Breast epithelium (tissue), 4 donors: Measurements from ENCODE around the gene ADORA1. TPM values are rescaled to one million over a fixed set of nuclear protein-coding genes. Genes with fewer than 3 reads are reported as not detected.

Experiments used
- DNase-seq, 2 donors: peaks; one replicate each; pipeline ENCODE4 v3.0.0-alpha.2; 2019; ENCODE audit warnings: low spot score in 2 of 2
- H3K27ac ChIP-seq, 2 donors: fragments of 200-600 bp; sonication (generic) in 1 of 2; one replicate each; pipeline ENCODE4 v1.5.1; 2016 to 2019; ENCODE audit warnings: mild to moderate bottlenecking in 1 of 2
- H3K27me3 ChIP-seq, 2 donors: fragments of 200-600 bp; sonication (generic) in 1 of 2; one replicate each; pipeline versions ENCODE4 v1.5.1 to v1.6.0; 2017 to 2019; ENCODE audit warnings: control low read depth in 1 of 2, mild to moderate bottlenecking in 1 of 2
- H3K36me3 ChIP-seq: fragments of 200-600 bp; one replicate; pipeline ENCODE4 v1.5.1; 2019
- H3K4me1 ChIP-seq, 2 donors: fragments of 200-600 bp; sonication (generic); one replicate each; pipeline ENCODE4 v1.5.1; 2016 to 2019; ENCODE audit warnings: control low read depth in 1 of 2
- H3K4me3 ChIP-seq, 3 donors: fragments of 200-600 bp; sonication (generic); 1 replicate in 2 of 3; 2 replicates in 1 of 3; pipeline ENCODE4 v1.5.1; 2016 to 2019; ENCODE audit warnings: mild to moderate bottlenecking in 3 of 3, moderate library complexity in 2 of 3
- H3K9me3 ChIP-seq, 2 donors: fragments of 200-600 bp; sonication (generic) in 1 of 2; one replicate each; pipeline ENCODE4 v1.5.1; 2016 to 2019; ENCODE audit warnings: control low read depth in 1 of 2
- POLR2A ChIP-seq: fragments of 450-650 bp; IDR thresholded peaks from one replicate; pipeline ENCODE4 v1.6.1; 2016; ENCODE audit warnings: antibody characterized with exemption, mild to moderate bottlenecking, moderate library complexity
- POLR2AphosphoS5 ChIP-seq, 3 donors: sonication (generic); formaldehyde crosslinking; IDR thresholded peaks; one replicate each; pipeline ENCODE4 v1.6.1; 2017; ENCODE audit warnings: antibody characterized with exemption in 3 of 3
- intact Hi-C: fragments of 100-400 bp; cut with DNase I; formaldehyde crosslinking; loops from one replicate; pipeline ENCODE4 v1.15.1; 2023; ENCODE audit warnings: low total_unique reads
- total RNA-seq, 3 donors: library from RNA; depleted of rRNA; stranded (reverse); fragments of >200 nt; gene quantifications; one replicate each; pipeline ENCODE4 v1.1.0, GENCODE V29; 2016
- TF ChIP-seq, protein P1 (sequence below), 3 donors: fragments of 450-650 bp; IDR thresholded peaks; one replicate each; pipeline ENCODE4 v1.5.1; 2016 to 2017; ENCODE audit warnings: antibody characterized with exemption in 3 of 3, mild to moderate bottlenecking in 3 of 3, moderate library complexity in 3 of 3

ADORA1 gene
- total RNA-seq, 3 donors from 2014 or later = 0.64 to 14.5 (median 5.2) TPM

GRCh38 chr1:203167026-203167912 lies 39.7 kb downstream of the ADORA1 start:
- no peaks in the 10 kb centered on the region for H3K9me3 ChIP-seq
- no peak for DNase-seq
- no peaks in the 10 kb centered on the region for H3K36me3 ChIP-seq
- H3K4me1 ChIP-seq = no peaks in the 10 kb centered on the region
- TF ChIP-seq POLR2A (no peak), POLR2AphosphoS5 (IDR thresholded peaks at IDR 0.05) (no peak)
- TF ChIP-seq, protein P1, sequence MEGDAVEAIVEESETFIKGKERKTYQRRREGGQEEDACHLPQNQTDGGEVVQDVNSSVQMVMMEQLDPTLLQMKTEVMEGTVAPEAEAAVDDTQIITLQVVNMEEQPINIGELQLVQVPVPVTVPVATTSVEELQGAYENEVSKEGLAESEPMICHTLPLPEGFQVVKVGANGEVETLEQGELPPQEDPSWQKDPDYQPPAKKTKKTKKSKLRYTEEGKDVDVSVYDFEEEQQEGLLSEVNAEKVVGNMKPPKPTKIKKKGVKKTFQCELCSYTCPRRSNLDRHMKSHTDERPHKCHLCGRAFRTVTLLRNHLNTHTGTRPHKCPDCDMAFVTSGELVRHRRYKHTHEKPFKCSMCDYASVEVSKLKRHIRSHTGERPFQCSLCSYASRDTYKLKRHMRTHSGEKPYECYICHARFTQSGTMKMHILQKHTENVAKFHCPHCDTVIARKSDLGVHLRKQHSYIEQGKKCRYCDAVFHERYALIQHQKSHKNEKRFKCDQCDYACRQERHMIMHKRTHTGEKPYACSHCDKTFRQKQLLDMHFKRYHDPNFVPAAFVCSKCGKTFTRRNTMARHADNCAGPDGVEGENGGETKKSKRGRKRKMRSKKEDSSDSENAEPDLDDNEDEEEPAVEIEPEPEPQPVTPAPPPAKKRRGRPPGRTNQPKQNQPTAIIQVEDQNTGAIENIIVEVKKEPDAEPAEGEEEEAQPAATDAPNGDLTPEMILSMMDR (IDR thresholded peaks at IDR 0.05) = no peak
- H3K27ac ChIP-seq = no peak overlapping the region
- H3K27me3 ChIP-seq = no peaks in the 10 kb centered on the region
- H3K4me3 ChIP-seq = no peak overlapping the region
- intact Hi-C loops = no loop called here

GRCh38 chr1:203167913-203168200 lies 40.3 kb downstream of the ADORA1 start:
- TF ChIP-seq POLR2AphosphoS5 (IDR thresholded peaks at IDR 0.05) (no peak), POLR2A (no peak)
- TF ChIP-seq, protein P1 (IDR thresholded peaks at IDR 0.05) = no peak
- Histone ChIP-seq H3K4me3 (no peak overlapping the region), H3K9me3 (no peaks in the 10 kb centered on the region), H3K27ac (no peak overlapping the region), H3K27me3 (no peaks in the 10 kb centered on the region), H3K36me3 (no peaks in the 10 kb centered on the region), H3K4me1 (no peaks in the 10 kb centered on the region)
- DNase-seq = no peak
- intact Hi-C loops = no loop called here

GRCh38 chr1:203168256-203168786 lies 40.8 kb downstream of the ADORA1 start:
- Histone ChIP-seq H3K27ac (no peak overlapping the region), H3K4me1 (no peaks in the 10 kb centered on the region), H3K9me3 (no peaks in the 10 kb centered on the region), H3K27me3 (no peaks in the 10 kb centered on the region), H3K36me3 (no peaks in the 10 kb centered on the region), H3K4me3 (no peak overlapping the region)
- TF ChIP-seq POLR2AphosphoS5 (IDR thresholded peaks at IDR 0.05) (no peak), POLR2A (no peak)
- TF ChIP-seq, protein P1 (IDR thresholded peaks at IDR 0.05) = no peak
- DNase-seq = no peak
- intact Hi-C loops = no loop called here

DNA sequence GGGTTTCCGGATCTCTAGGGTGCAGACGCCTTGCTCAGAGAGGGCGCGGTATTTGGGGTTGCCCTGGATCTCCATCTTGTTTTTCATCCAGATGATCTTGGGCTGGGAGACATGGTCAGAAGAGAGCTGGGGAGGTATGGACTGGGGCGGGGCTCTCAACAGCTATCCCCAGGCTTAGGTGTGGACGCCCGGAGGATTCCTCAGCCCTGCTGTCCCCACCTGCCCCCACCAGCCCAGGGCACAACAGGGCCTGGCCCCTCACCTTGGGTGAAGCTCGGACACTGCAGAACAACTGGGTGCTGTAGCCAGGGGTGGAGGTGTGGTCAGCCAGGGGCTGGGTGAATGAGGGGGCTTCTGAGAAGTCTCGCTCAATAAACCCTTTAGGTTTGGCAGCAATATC lies 41.5 kb downstream of the ADORA1 start:
- TF ChIP-seq POLR2AphosphoS5 (IDR thresholded peaks at IDR 0.05) = no peak
- TF ChIP-seq, protein P1 (IDR thresholded peaks at IDR 0.05) = no peak
- no peak for TF ChIP-seq POLR2A
- no peaks in the 10 kb centered on the region for H3K4me1 ChIP-seq
- H3K36me3 ChIP-seq = no peaks in the 10 kb centered on the region
- DNase-seq = no peak
- no peak overlapping the region for H3K4me3 ChIP-seq
- H3K27ac ChIP-seq = no peak overlapping the region
- no peaks in the 10 kb centered on the region for H3K9me3 ChIP-seq
- no peaks in the 10 kb centered on the region for H3K27me3 ChIP-seq
- intact Hi-C loops = no loop called here

DNA sequence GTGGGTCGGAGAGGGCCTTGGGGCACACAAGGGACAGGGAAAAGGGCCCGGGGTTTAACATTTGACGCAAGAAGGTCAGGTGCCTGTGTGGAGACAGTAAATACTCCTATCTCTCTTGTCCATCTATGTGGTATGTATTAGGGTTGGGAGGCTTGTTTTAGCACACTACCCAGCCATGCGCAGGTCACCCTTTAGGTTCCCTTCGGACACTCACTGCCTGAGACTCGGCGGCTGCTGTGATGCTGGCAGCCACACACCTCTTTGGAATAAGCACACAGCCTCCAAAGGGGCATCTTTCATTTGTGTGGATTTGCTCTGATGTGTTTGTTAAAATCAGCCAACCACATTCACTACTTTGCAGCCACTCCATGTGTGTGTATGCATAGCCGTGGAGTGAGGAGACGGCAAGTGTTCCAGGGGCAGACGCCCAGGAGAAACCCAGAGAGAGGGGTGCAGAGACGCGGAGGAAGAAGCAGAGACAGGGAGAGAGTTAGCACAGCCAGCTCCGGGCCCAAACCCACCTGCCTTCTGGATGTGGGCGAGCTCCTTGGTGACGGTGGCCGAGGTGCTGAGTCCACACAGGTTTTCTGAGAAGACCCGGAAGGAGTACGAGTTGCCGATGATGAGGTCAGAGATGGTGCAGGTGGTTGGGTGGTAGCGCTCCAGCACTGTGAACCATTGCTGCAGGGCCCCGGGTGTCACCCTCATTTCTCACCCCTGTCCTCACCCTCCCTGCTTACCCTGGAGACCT lies 42.4 kb downstream of the ADORA1 start:
- TF ChIP-seq POLR2A (no peak), POLR2AphosphoS5 (IDR thresholded peaks at IDR 0.05) (no peak)
- TF ChIP-seq, protein P1 (IDR thresholded peaks at IDR 0.05) = no peak
- Histone ChIP-seq H3K4me1 (no peaks in the 10 kb centered on the region), H3K9me3 (no peaks in the 10 kb centered on the region), H3K4me3 (no peak overlapping the region), H3K27me3 (no peaks in the 10 kb centered on the region), H3K36me3 (no peaks in the 10 kb centered on the region), H3K27ac (no peak overlapping the region)
- intact Hi-C loops = no loop called here
- no peak for DNase-seq
